ENCODE results near the gene TMED7.
"Not testable (repeated sequence)": the region's sequence is repeated elsewhere in the genome, so short reads cannot be mapped to it uniquely, and the experiment has no call there.

The TMED7 gene

DNA sequence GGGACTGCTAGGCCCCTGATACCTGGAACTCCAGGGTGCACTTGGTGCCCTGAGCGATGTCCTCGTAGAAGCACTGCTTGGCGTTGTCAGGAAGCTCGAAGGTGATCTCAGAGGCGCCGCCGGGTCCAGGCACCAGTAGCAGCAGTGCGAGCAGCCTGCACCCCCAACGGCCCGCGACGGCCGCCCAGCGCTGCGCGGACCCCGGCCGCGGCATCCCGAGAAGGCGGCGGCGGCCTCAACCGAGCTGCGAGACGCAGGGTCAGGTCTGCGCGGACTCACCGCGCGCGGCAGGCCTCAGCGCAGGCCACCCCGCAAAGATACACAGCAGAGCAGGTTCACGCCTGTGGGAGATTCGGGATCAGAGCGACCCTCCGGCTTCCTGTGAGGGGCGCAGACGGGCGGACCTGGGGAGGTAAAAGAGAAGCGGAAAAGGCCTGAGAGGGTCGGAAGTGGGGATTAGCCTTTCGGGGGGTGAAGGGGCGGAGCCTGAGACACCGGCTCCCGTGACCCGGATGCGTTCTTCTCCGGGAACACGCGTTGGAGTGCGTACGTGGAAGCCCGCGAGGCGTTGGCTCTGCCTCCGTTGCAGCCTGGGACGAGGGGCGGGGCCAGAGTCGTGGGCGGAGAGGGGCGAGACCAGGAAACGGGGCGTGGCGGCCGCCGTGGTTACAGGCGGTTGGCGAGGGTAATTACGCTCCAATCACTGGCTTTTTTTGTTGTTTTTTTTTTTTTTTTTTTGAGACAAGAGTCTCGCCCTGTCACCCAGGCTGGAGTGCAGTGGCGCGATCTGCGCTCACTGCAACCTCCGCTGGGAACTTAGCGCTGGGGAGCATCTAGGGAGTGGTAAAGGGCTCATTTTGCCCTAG, at the start of gene TMED7:
TSS of gene TMED7 (minus strand) at position 458 of the 866 bp plus-strand sequence. CDS start at position 214, 244 bp downstream.
- H3K27ac ChIP-seq: peak within 1 kb of the TSS; percentile 42 to 97 (median 92)
- H3K4me3 ChIP-seq: peak within 1 kb of the TSS; percentile 62 to 96 (median 92)

DNA sequence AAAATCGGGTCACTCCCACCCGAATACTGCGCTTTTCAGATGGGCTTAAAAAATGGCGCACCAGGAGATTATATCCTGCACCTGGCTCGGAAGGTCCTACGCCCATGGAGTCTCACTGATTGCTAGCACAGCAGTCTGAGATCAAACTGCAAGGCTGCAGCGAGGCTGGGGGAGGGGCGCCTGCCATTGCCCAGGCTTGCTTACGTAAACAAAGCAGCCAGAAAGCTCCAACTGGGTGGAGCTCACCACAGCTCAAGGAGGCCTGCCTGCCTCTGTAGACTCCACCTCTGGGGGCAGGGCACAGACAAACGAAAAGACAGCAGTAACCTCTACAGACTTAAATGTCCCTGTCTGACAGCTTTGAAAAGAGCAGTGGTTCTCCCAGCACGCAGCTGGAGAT, 48.9 kb upstream of the TMED7 start:
- not testable (repeated sequence) for H3K4me3 ChIP-seq, H3K27ac ChIP-seq

DNA sequence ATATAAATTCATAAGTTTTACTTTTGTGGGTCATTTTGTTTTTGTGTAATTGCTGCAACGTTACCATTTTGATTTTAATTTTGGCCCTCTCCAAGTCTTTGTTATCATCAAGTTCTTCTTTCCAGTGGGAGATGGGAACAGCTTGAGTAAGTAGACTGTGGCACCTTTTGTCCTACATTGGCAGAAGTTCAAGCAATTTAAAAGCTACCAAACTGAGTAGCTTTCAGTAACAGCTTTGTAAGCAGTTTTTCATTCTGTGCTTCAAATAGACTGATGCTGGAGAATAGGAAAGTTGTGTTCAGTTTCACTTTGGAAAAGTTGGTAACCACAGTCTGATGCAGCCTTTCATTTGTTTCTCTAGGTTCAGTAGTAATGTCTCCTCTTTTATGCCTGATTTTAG, 47.8 kb upstream of the TMED7 start:
- Histone ChIP-seq H3K4me3 (no peak overlapping the region), H3K27ac (no peak overlapping the region)

DNA sequence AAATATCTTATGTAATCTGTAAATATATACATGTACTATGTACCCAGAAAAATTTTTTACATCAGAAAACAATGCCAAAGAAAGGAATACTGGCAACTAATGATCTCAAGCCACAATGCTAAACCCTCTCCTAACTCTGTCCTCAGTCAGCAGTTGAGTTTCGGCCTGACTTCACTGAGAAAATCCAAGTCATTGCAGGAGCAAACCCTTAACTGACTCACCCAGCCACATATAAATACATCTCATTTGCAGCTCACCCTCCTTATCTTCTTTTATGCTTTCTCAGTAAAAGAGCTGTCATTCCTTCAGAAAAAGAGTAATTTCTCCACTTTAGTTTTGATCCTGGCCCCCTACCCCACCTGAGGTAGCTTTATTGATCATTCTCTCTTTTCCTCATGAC, 46.1 kb upstream of the TMED7 start:
- Histone ChIP-seq H3K27ac (no peak overlapping the region), H3K4me3 (no peak overlapping the region)

DNA sequence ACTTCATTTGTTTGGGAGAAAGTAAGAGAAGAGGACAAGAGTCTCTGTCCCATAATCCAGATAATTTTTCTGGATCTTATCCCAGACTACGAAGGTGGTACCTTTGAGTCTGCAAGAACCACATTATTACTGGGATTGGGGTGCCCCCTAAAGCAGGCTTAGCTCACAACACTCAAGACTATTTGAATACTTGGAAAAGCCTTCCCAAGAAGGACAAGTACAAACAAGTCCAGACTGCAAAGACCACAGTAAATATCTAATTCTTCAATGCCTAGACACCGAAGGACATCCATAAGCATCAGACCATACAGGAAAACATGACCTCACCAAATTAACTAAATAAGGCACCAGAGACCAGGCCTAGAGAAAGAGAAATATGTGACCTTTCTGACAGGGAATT, 40.2 kb upstream of the TMED7 start:
- no peak overlapping the region for H3K4me3 ChIP-seq
- H3K27ac ChIP-seq: no peak overlapping the region

DNA sequence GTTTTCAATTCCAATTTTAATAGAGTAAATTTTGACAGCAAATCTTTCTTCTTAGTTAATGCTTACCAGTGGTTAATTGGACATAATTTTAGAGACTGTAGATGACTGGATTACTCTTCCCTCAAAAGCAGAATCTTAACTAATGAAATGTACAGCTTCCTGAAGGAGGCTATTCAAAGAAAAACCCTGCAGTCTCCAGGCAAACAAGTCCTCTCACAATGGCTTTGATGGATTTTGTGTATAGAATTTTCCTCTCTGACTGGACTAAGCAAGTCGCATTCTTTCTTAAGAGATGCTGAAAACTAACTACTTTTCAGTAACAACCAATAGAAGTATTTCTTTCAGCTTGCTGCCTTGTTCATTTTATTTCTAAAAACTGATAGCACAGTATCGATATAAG, 35.7 kb upstream of the TMED7 start:
- Histone ChIP-seq H3K27ac (no peak overlapping the region), H3K4me3 (no peak overlapping the region)

DNA sequence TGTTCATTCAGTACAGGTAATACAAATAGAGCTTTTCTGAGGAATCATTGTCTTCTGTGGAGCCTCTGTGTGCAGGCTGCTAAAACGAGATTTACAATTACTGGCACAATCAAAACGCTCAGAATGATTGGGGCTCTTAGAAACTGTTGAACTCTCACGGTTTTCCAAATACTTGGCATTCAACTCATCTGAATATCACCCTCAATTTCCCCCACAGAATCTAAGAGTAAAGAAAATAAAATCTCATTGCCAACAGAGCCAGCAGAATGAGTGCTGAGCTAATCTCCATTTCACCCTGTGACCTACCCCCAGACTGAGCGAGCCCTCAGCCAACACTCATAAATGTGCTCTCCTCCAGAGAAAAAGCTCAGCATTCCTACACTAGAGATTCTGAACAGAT, 35.3 kb upstream of the TMED7 start:
- H3K4me3 ChIP-seq: no peak overlapping the region
- H3K27ac ChIP-seq: no peak overlapping the region

DNA sequence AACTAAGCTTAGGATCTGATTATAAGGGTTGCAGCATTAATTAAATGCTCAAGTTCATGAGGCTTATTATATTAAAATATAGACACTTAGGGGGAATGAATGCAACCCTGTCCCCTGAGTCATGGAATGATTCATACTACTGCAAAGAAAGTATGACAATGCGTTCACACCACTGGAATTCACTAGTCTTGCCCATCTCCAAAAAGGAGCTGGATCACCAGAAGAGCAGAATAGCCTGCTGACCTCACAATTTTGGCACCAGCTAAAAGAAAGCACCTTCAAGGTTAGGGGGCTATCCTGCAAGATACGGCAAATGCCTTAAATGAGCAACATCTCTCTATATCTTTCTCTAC, 32.0 kb upstream of the TMED7 start:
- H3K27ac ChIP-seq: no peak overlapping the region
- no peak overlapping the region for H3K4me3 ChIP-seq

DNA sequence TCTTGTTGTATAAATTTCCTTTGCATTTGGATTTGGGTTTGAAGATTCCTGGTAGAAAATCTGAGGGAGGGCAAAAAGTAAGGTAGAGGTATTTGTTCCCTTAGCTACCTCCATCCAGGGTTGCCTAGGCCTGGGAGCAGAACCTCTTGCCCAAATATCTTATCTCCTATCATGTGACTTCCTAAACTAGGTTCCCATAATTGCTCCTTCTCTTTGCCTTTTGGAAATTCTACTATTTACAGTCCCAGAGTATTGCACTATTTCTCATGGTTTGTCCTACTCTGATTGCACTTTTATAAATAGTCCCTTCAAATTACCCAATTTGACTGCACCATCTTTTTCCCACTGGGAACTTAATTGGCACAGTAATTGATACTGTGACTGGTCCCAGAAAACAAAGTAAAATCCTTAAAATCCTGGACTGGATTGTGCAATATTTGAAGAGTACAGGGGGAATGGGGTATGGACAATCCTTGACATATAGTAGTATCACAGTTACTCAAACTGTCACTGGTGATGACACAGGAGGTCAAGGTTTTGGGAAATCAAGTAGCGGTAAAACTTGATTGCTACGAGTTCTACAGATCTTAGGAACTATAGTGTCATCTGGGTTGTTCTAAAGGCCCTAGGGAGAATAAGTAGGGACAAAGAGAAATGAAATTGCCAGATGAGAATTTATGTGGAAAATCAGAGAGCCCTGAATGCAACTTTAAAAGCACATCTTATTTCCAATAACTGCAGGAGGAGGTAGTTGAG, 31.5 kb upstream of the TMED7 start:
- no peak overlapping the region for H3K27ac ChIP-seq
- H3K4me3 ChIP-seq: no peak overlapping the region

DNA sequence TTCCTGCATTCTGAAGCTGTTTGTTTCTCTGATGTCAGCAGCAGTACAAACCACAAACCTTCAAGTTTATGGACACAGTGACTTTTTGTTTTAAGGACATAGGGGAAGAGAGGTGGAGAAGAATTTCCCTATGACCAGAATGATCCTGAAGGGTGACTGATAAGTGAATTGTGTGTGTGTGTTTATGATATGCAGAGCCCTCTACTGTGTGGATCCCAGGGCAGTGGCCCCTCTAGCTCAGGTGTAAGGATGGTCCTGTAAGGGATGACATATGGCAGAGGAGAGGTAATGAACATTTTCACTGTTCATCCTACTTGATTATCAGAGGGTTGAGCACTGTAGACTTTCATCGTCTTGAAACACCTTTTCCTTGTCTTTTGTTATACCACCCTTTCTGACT, 30.6 kb upstream of the TMED7 start:
- Histone ChIP-seq H3K4me3 (no peak overlapping the region), H3K27ac (no peak overlapping the region)

DNA sequence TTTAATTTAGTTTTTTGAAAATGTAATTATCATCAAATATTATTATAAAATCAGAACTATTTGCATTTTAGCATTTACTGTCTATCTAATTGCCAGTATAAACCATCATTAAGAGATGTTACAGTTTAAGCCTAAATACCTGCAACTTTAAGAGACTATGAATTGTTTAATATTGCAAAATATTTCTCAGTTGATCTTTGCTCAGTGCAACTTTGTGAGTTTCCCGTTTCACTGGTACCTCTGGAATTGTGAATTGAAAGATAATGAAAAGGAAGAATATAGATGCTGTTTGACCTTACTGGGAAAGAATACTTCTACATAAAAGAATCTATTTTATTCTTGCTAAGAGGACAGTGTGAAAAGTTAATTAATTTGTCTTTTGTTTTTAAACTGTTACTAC, 30.2 kb upstream of the TMED7 start:
- Histone ChIP-seq H3K4me3 (no peak overlapping the region), H3K27ac (no peak overlapping the region)

DNA sequence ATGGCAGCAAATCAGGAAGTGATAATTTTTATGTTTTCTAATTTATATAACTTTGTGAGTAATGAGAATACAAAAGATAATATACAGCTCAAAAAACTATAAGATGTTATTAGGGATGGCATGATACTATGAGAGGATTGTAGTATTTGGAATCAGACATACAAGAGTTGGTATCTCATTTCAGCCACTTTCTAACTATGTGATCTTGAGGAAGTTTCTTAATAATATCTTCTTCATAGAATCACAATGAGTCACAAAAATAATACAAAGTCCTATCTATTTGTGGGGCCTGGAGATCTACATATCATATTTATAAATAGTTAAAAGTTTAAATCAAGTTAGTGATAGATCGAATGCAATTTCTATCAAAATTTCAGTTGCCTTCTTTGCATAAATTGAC, 23.7 kb upstream of the TMED7 start:
- Histone ChIP-seq H3K27ac (no peak overlapping the region), H3K4me3 (no peak overlapping the region)

DNA sequence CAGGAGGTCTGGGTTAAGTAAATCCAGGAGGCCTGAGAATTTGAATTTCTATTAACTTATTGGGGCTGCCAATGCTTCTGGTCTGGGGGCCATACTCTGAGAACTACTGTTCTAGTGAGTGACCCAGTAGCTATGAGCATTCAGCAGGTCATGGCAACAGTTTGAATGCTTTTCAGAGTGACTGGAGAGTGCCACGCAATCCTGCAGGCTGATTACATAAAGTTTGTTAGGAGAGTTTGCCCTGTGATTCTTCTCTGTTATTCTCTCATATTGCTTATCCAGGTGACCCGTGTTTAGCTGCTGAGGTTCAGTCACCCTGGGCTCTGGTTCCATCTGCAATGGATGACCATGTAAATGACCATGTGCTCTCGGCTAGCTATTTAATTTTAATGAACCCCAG, 22.2 kb upstream of the TMED7 start:
- Histone ChIP-seq H3K27ac (no peak overlapping the region), H3K4me3 (no peak overlapping the region)

DNA sequence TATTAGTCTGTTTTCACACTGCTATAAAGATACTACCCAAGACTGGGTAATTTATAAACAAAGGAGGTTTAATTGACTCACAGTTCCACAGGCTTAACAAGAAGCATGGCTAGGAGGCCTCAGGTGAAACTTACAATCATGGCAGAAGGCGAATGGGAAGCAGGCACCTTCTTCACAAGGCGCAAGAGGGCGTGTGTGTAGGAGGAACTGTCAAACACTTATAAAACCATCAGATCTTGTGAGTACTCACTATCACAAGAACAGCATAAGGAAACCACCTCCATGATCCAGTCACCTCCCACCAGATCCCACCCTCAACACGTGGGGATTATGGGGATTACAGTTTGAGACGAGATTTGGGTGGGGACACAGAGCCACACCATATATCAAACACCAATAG, 19.6 kb upstream of the TMED7 start:
- not testable (repeated sequence) for H3K4me3 ChIP-seq, H3K27ac ChIP-seq

DNA sequence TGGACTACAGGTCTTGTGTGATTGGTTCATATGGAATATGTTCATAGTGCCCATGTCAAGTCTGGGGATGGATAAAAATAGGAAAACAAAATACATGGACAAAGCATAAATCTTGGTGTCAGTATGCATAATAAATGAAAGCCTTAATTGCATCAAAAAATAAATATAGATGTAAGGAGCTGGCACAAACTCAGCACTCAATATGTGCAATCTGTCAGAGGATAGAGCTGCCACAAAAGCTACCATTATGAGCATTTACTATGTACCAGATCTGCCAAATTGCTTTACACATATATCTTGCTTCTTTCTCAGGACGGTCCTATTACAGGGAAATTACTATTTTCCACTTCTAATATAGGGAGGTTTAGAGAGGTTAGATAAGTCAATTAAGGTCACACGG, 18.2 kb upstream of the TMED7 start:
- no peak overlapping the region for H3K27ac ChIP-seq
- H3K4me3 ChIP-seq: no peak overlapping the region

DNA sequence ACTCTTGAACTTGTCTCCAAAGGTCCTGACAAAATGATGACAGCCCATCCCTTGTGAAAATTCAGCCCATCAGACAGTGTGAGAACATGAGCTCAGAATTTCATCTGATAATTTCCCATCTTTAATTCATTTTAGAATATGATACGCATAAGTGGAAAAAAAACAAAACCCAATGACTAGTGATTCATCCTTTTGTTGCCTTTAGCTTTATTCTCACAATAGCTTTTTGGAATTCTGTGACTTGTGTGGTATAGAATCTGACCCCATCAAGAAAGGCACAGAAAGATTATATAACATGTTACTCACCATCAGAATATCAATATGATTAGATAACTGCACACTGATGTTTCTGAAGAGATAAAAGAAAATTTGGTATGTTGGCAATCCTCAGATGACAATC, 16.1 kb upstream of the TMED7 start:
- H3K4me3 ChIP-seq: no peak overlapping the region
- H3K27ac ChIP-seq: no peak overlapping the region

DNA sequence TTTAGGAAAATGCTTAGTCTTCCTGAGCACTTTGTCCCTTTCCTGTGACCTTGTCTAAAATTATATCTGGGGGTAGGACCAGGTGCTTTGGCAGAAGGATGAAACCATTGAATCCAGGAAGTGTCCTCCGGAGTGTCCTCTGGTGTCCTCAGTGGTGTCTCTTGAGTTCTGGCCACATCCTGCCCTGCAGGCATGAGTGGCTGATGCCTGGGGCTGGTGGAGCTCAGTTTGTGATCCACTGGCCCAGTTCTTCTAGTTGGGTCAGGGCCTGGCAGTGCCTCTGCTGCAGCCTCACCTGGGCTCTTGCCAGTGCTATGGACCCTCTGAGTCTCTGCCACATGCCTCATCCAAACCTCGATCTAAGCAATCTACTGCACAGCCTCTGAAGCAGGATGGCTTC, 14.4 kb upstream of the TMED7 start:
- Histone ChIP-seq H3K27ac (no peak overlapping the region), H3K4me3 (no peak overlapping the region)

DNA sequence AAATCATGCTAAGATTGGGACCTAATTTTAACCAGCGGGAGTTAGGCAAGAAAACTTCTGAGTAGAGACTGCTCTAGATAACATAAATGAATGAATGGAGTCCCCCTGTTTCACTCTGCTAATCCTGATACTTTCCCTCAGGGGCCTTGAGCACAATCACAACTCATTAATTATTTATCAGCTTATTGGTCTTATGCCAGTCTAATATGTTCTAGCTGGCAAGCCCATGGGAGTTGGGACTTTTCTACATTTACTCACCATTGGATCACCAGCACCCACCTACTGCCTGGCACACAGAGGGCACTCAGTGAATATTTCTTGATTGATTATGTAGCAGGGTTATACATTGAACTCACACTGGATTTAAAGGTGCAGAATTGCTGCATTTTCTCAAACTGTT, 13.5 kb upstream of the TMED7 start:
- no peak overlapping the region for H3K4me3 ChIP-seq
- H3K27ac ChIP-seq: no peak overlapping the region

DNA sequence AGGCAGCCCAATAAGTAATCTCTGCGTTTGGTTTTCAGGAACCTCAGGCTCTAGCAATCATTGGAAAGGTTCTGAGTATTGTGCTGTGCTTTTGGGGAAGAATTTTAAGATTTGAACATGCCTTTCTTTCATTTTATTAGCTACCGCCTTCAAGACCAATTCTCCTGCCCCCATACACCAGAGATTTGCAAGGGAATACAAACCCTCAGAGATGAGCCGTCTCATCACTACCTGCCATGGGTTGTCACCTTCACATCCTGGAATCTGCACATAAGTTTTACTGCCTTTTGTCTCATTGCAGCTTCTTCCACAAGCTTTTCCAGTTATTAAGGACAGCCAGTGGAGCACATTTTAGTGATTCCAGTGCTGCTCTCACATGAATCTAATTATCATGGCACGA, 11.7 kb upstream of the TMED7 start:
- no peak overlapping the region for H3K27ac ChIP-seq
- no peak overlapping the region for H3K4me3 ChIP-seq

DNA sequence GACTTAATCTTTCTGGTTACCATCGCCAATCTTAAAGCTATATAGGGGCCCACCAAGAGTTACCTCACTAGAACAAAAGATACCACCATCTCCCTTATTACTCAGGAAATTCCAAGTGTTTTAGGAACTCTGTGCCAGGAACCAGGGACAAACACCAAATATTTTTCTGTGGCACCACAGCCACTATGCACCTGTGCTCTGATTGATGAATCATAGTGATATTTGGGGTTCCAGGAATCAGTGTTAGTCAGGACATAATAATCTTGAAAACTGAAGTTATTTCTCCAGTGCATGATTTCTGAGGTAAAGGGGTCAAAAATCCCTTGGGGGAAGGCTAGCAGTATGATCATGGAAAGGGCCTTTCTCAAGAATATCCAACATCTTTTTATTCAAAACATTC, 10.2 kb upstream of the TMED7 start:
- Histone ChIP-seq H3K27ac (no peak overlapping the region), H3K4me3 (no peak overlapping the region)

DNA sequence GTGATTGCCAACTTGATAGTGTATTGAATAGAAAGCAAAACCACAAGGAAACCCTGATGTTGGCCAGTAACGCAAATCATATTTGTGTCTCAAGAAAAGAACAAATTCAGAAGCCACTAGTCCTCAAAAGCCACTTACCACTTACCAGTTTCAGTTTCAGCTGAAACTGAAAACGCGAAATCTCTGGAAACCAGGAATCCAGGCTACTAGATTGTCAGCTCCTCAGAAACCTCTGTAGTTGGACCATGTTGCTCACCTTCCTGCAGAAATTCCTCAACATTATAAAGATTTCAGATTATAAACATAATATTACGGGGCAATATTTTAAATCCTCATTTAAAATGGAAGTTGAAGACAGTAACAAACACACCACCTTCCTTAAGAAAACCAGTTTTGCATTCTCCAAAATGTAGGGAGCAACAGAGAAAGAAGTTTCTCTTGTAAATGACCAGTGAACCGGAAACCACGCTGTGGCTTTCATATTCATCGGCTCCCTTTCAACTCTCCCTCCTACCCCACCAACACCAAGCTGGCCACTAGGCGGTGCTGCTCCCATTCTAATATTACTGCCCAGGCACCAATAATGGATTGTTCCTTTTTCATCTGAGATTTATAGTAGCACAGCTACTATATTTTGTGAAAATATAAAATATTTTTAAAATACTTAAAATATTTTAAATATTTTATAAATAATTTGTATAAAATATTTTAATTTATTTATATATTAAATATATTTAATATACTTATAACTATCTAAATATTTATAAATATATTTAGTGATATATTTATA, 8.7 kb upstream of the TMED7 start:
- Histone ChIP-seq H3K4me3 (peak overlapping the region; percentile 1 to 39 (median 11)), H3K27ac (peak overlapping the region in 13 of 21 experiments; percentile 15 to 75 (median 66))

Measured in skin epidermis (tissue), 12 donors.